ENCODE data around the gene SEMA4A. TPM values are rescaled to one million over a fixed set of nuclear protein-coding genes. Genes with fewer than 3 reads are reported as not detected.
"Not testable (repeated sequence)": the region's sequence is repeated elsewhere in the genome, so short reads cannot be mapped to it uniquely, and the experiment has no call there.

The SEMA4A gene
- total RNA-seq, 1 donor from 2014 or later, result 128 TPM

GRCh38 chr1:156211243-156211642 lies 57.9 kb downstream of the SEMA4A start:
- H3K27me3 Mint-ChIP-seq (ENCODE audit: low read depth), result no peaks in the 10 kb centered on the region
- H3K4me3 Mint-ChIP-seq (ENCODE audit: low read depth), result no peak overlapping the region
- intact Hi-C loops (cut with micrococcal nuclease), result loop anchor here (10.0 kb wide), 1 partner anchor 294 kb away; the partner anchor contains the start of gene MEF2D
- no peaks in the 10 kb centered on the region for H3K9me3 Mint-ChIP-seq
- no peak for DNase-seq (ENCODE audit: low spot score)
- H3K36me3 Mint-ChIP-seq (ENCODE audit: low read depth), result peaks cover 81% of the 10 kb centered on the region
- H3K4me1 Mint-ChIP-seq (ENCODE audit: low read depth), result peaks cover 23% of the 10 kb centered on the region
- H3K27ac Mint-ChIP-seq, result peak overlapping the region; percentile 97

GRCh38 chr1:156212130-156212529 lies 58.7 kb downstream of the SEMA4A start:
- Mint-ChIP-seq H3K9me3 (no peaks in the 10 kb centered on the region), H3K4me1 (ENCODE audit: low read depth) (peaks cover 24% of the 10 kb centered on the region), H3K27ac (peak overlapping the region; percentile 97), H3K36me3 (ENCODE audit: low read depth) (peaks cover 75% of the 10 kb centered on the region), H3K4me3 (ENCODE audit: low read depth) (peak overlapping the region; percentile 93), H3K27me3 (ENCODE audit: low read depth) (no peaks in the 10 kb centered on the region)
- intact Hi-C loops (cut with micrococcal nuclease), result loop anchor here (2.0 to 10.0 kb wide), 2 partner anchors 13 to 293 kb away; partner anchors contain the start of gene MEF2D
- DNase-seq (ENCODE audit: low spot score), result no peak

GRCh38 chr1:156212833-156213643 lies 59.7 kb downstream of the SEMA4A start, which contains the start of gene PMF1:
TSS of gene PMF1 (plus strand) at chr1:156213007. CDS start at chr1:156213016, 9 bp downstream.
- peaks cover 31% of the 10 kb centered on the region for H3K4me1 Mint-ChIP-seq (ENCODE audit: low read depth)
- H3K36me3 Mint-ChIP-seq (ENCODE audit: low read depth), result peaks cover 71% of the 10 kb centered on the region
- no peaks in the 10 kb centered on the region for H3K9me3 Mint-ChIP-seq
- peak within 1 kb of the TSS; percentile 98 for H3K27ac Mint-ChIP-seq
- intact Hi-C loops (cut with micrococcal nuclease), result loop anchor here (1.0 to 10.0 kb wide), 4 partner anchors 10 to 292 kb away; partner anchors contain the start of genes MEF2D and SLC25A44
- no peaks in the 10 kb centered on the region for H3K27me3 Mint-ChIP-seq (ENCODE audit: low read depth)
- peak within 1 kb of the TSS; percentile 93 for H3K4me3 Mint-ChIP-seq (ENCODE audit: low read depth)
- DNase-seq (ENCODE audit: low spot score), result peak; percentile 95

GRCh38 chr1:156213644-156213966 lies 60.2 kb downstream of the SEMA4A start:
- Mint-ChIP-seq H3K9me3 (no peaks in the 10 kb centered on the region), H3K27ac (peak overlapping the region; percentile 97)

GRCh38 chr1:156214024-156214748 lies 60.8 kb downstream of the SEMA4A start:
- Mint-ChIP-seq H3K36me3 (ENCODE audit: low read depth) (peaks cover 67% of the 10 kb centered on the region), H3K9me3 (no peaks in the 10 kb centered on the region), H3K4me1 (ENCODE audit: low read depth) (peaks cover 32% of the 10 kb centered on the region), H3K4me3 (ENCODE audit: low read depth) (peak overlapping the region; percentile 89), H3K27ac (peak overlapping the region; percentile 98), H3K27me3 (ENCODE audit: low read depth) (no peaks in the 10 kb centered on the region)
- intact Hi-C loops (cut with micrococcal nuclease), result loop anchor here (10.0 kb wide), 1 partner anchor 291 kb away; the partner anchor contains the start of gene MEF2D
- DNase-seq (ENCODE audit: low spot score), result no peak

More at GRCh38 chr1:156213644-156213966, 60.2 kb downstream of the SEMA4A start:
- peak overlapping the region; percentile 93 for H3K4me3 Mint-ChIP-seq (ENCODE audit: low read depth)
- peaks cover 33% of the 10 kb centered on the region for H3K4me1 Mint-ChIP-seq (ENCODE audit: low read depth)
- intact Hi-C loops (cut with micrococcal nuclease), result loop anchor here (1.0 to 10.0 kb wide), 4 partner anchors 10 to 291 kb away; partner anchors contain the start of genes MEF2D and SLC25A44
- DNase-seq (ENCODE audit: low spot score), result no peak
- H3K36me3 Mint-ChIP-seq (ENCODE audit: low read depth), result peaks cover 71% of the 10 kb centered on the region
- H3K27me3 Mint-ChIP-seq (ENCODE audit: low read depth), result no peaks in the 10 kb centered on the region

GRCh38 chr1:156216361-156217086 lies 63.1 kb downstream of the SEMA4A start:
- not testable (repeated sequence) for H3K9me3 Mint-ChIP-seq; H3K4me3 Mint-ChIP-seq (ENCODE audit: low read depth); H3K27me3 Mint-ChIP-seq (ENCODE audit: low read depth); DNase-seq (ENCODE audit: low spot score)
- intact Hi-C loops (cut with micrococcal nuclease), result loop anchor here (10.0 kb wide), 1 partner anchor 288 kb away; the partner anchor contains the start of gene MEF2D
- Mint-ChIP-seq H3K27ac (peak overlapping the region; percentile 96), H3K36me3 (ENCODE audit: low read depth) (peaks cover 67% of the 10 kb centered on the region), H3K4me1 (ENCODE audit: low read depth) (peaks cover 48% of the 10 kb centered on the region)

- H3K9me3 Mint-ChIP-seq, result no peaks in the 10 kb centered on the region
- no peaks in the 10 kb centered on the region for H3K27me3 Mint-ChIP-seq (ENCODE audit: low read depth)
- peaks cover 69% of the 10 kb centered on the region for H3K36me3 Mint-ChIP-seq (ENCODE audit: low read depth)
- DNase-seq (ENCODE audit: low spot score), result peak; percentile 35
- peaks cover 54% of the 10 kb centered on the region for H3K4me1 Mint-ChIP-seq (ENCODE audit: low read depth)
- intact Hi-C loops (cut with micrococcal nuclease), result loop anchor here (1.0 to 10.0 kb wide), 3 partner anchors 8 to 287 kb away; partner anchors contain the start of gene MEF2D
- peak overlapping the region; percentile 96 for H3K27ac Mint-ChIP-seq
- peak overlapping the region; percentile 40 for H3K4me3 Mint-ChIP-seq (ENCODE audit: low read depth)
These were observed 64.5 kb downstream of the SEMA4A start for GRCh38 chr1:156217871-156218270.

GRCh38 chr1:156220226-156220625 lies 66.8 kb downstream of the SEMA4A start:
- intact Hi-C loops (cut with micrococcal nuclease), result no loop called here
- H3K4me3 Mint-ChIP-seq (ENCODE audit: low read depth), result no peak overlapping the region
- H3K9me3 Mint-ChIP-seq, result no peaks in the 10 kb centered on the region
- peaks cover 64% of the 10 kb centered on the region for H3K36me3 Mint-ChIP-seq (ENCODE audit: low read depth)
- no peak for DNase-seq (ENCODE audit: low spot score)
- no peaks in the 10 kb centered on the region for H3K27me3 Mint-ChIP-seq (ENCODE audit: low read depth)
- peak overlapping the region; percentile 96 for H3K27ac Mint-ChIP-seq
- H3K4me1 Mint-ChIP-seq (ENCODE audit: low read depth), result peaks cover 56% of the 10 kb centered on the region

- intact Hi-C loops (cut with micrococcal nuclease), result loop anchor here (2.0 kb wide), 1 partner anchor 125 kb away; no protein-coding TSS in a partner anchor
- no peak for DNase-seq (ENCODE audit: low spot score)
These were observed 68.8 kb downstream of the SEMA4A start for GRCh38 chr1:156221986-156222692.

GRCh38 chr1:156225677-156226014 lies 72.3 kb downstream of the SEMA4A start:
- no peak for DNase-seq (ENCODE audit: low spot score)
- peaks cover 71% of the 10 kb centered on the region for H3K36me3 Mint-ChIP-seq (ENCODE audit: low read depth)
- no peak overlapping the region for H3K4me3 Mint-ChIP-seq (ENCODE audit: low read depth)
- peaks cover 53% of the 10 kb centered on the region for H3K4me1 Mint-ChIP-seq (ENCODE audit: low read depth)
- H3K9me3 Mint-ChIP-seq, result no peaks in the 10 kb centered on the region
- H3K27ac Mint-ChIP-seq, result peak overlapping the region; percentile 89
- no peaks in the 10 kb centered on the region for H3K27me3 Mint-ChIP-seq (ENCODE audit: low read depth)
- intact Hi-C loops (cut with micrococcal nuclease), result loop anchor here (1.0 kb wide), 4 partner anchors 7 to 135 kb away; no protein-coding TSS in a partner anchor

More at GRCh38 chr1:156221986-156222692, 68.8 kb downstream of the SEMA4A start:
- Mint-ChIP-seq H3K4me1 (ENCODE audit: low read depth) (peaks cover 64% of the 10 kb centered on the region), H3K36me3 (ENCODE audit: low read depth) (peaks cover 72% of the 10 kb centered on the region), H3K27me3 (ENCODE audit: low read depth) (no peaks in the 10 kb centered on the region), H3K4me3 (ENCODE audit: low read depth) (peak overlapping the region; percentile 46), H3K27ac (peak overlapping the region; percentile 96), H3K9me3 (no peaks in the 10 kb centered on the region)

GRCh38 chr1:156226116-156226538 lies 72.7 kb downstream of the SEMA4A start:
- no peak overlapping the region for H3K4me3 Mint-ChIP-seq (ENCODE audit: low read depth)
- no peaks in the 10 kb centered on the region for H3K9me3 Mint-ChIP-seq
- intact Hi-C loops (cut with micrococcal nuclease), result loop anchor here (1.0 kb wide), 1 partner anchor 8 kb away; no protein-coding TSS in a partner anchor
- no peaks in the 10 kb centered on the region for H3K27me3 Mint-ChIP-seq (ENCODE audit: low read depth)
- H3K4me1 Mint-ChIP-seq (ENCODE audit: low read depth), result peaks cover 50% of the 10 kb centered on the region
- H3K27ac Mint-ChIP-seq, result peak overlapping the region; percentile 83
- DNase-seq (ENCODE audit: low spot score), result no peak
- H3K36me3 Mint-ChIP-seq (ENCODE audit: low read depth), result peaks cover 67% of the 10 kb centered on the region

Measured in activated T-helper 2 cell treated with anti-CD3 and anti-CD28 coated beads, Interferon-gamma antibody, Interleukin-2, Interleukin-4, amounts not matched to agents 10 μg/mL and 5 μg/mL and 100 μg/mL, durations not matched to agents 14 hours and 24 hours and 36 hours (primary cell).